Naive thymus-derived CD4-positive, alpha-beta T cell (primary cell): ENCODE measurements around the gene CACNB4. TPM values are rescaled to one million over a fixed set of nuclear protein-coding genes. Genes with fewer than 3 reads are reported as not detected.

ENCODE experiments used
- ATAC-seq: fragments of 150-1000 bp; cut with Tn5 transposase; 2 replicates; pipeline ENCODE4 v1.10.0; 2021; ENCODE audit warnings: mild to moderate bottlenecking, moderate library complexity
- CTCF ChIA-PET: fragments of 350-600 bp; sonication (Branson Sonifier 250); formaldehyde crosslinking; loops from one replicate; lab custom pipeline; 2021; ENCODE audit warnings: antibody characterized with exemption; lab: Charles Lee
- POLR2A ChIA-PET: fragments of 350-600 bp; sonication (Branson Sonifier 250); formaldehyde crosslinking; loops from one replicate; lab custom pipeline; 2021; ENCODE audit warnings: antibody characterized with exemption, inconsistent platforms; lab: Charles Lee
- DNase-seq, 9 donors: peaks; one replicate each; pipeline versions ENCODE4 v3.0.0 to v3.0.0-alpha.2; 2020 to 2022; ENCODE audit warnings: mixed read lengths in 1 of 9
- H3K27ac ChIP-seq: one replicate; pipeline ENCODE4 v1.7.0; 2013; ENCODE audit warnings: mild to moderate bottlenecking, low read depth, low read length, moderate library complexity
- H3K27me3 ChIP-seq, 2 donors: one replicate each; pipeline ENCODE4 v1.7.0; 2013; ENCODE audit warnings: low read length in 2 of 2, mild to moderate bottlenecking in 2 of 2, moderate library complexity in 2 of 2; ENCODE audit not compliant: control insufficient read depth in 2 of 2, insufficient read depth in 2 of 2
- H3K36me3 ChIP-seq, 3 experiments: 1 replicate in 2 of 3; 2 replicates in 1 of 3; pipeline ENCODE4 v1.7.0; 2013; ENCODE audit warnings: low read length in 3 of 3, mild to moderate bottlenecking in 3 of 3, moderate library complexity in 1 of 3; ENCODE audit not compliant: insufficient read depth in 3 of 3, control insufficient read depth in 2 of 3
- H3K4me1 ChIP-seq, 2 donors: one replicate each; pipeline ENCODE4 v1.7.0; 2013; ENCODE audit warnings: low read length in 2 of 2, mild to moderate bottlenecking in 2 of 2, moderate library complexity in 1 of 2; ENCODE audit not compliant: control insufficient read depth in 2 of 2, insufficient read depth in 2 of 2
- H3K4me3 ChIP-seq: 2 replicates; pipeline ENCODE4 v1.7.0; 2013; ENCODE audit warnings: mild to moderate bottlenecking, low read length
- H3K9me3 ChIP-seq, 3 experiments: 1 replicate in 2 of 3; 2 replicates in 1 of 3; pipeline ENCODE4 v1.7.0; 2013; ENCODE audit warnings: low read length in 3 of 3; ENCODE audit not compliant: control insufficient read depth in 2 of 3
- H3K27ac Mint-ChIP-seq, 9 donors: one replicate each; pipeline ENCODE4 v1.8.0; 2020 to 2022; ENCODE audit warnings: mixed read lengths in 9 of 9, mild to moderate bottlenecking in 8 of 9, moderate library complexity in 5 of 9, inconsistent platforms in 2 of 9
- H3K27me3 Mint-ChIP-seq, 5 donors: one replicate each; pipeline ENCODE4 v1.8.0; 2021 to 2022; ENCODE audit warnings: mixed read lengths in 5 of 5, mild to moderate bottlenecking in 1 of 5
- H3K36me3 Mint-ChIP-seq, 5 donors: one replicate each; pipeline ENCODE4 v1.8.0; 2020 to 2022; ENCODE audit warnings: mixed read lengths in 5 of 5, mild to moderate bottlenecking in 3 of 5, inconsistent platforms in 1 of 5
- H3K4me1 Mint-ChIP-seq, 7 donors: one replicate each; pipeline ENCODE4 v1.8.0; 2020 to 2022; ENCODE audit warnings: mixed read lengths in 7 of 7, mild to moderate bottlenecking in 3 of 7, inconsistent platforms in 1 of 7
- H3K4me3 Mint-ChIP-seq, 10 donors: one replicate each; pipeline ENCODE4 v1.8.0; 2020 to 2022; ENCODE audit warnings: mild to moderate bottlenecking in 10 of 10, mixed read lengths in 10 of 10, moderate library complexity in 6 of 10, inconsistent platforms in 2 of 10
- H3K9me3 Mint-ChIP-seq, 11 donors: one replicate each; pipeline ENCODE4 v1.8.0; 2020 to 2022; ENCODE audit warnings: mixed read lengths in 11 of 11, mild to moderate bottlenecking in 4 of 11, inconsistent platforms in 1 of 11, moderate library complexity in 1 of 11
- intact Hi-C, 2 donors: fragments of 100-400 bp; cut with micrococcal nuclease; formaldehyde crosslinking; loops; one replicate each; pipeline ENCODE4 v1.15.1; 2023
- polyA plus RNA-seq, 2 donors: library from polyadenylated mRNA; unstranded; fragments of 300-500 nt; fragmentation: Illumina TruSeq; gene quantifications; one replicate each; pipeline ENCODE4 v1.2.3, GENCODE V29; 2021
- total RNA-seq, 6 experiments: library from RNA in 5 of 6; stranded (reverse) in 5 of 6; gene quantifications; 1 replicate in 5 of 6; 2 replicates in 1 of 6; pipeline ENCODE4 v1.2.3 and lab custom pipeline; 2021 to 2026

Gene CACNB4
- total and polyA plus RNA-seq, 7 experiments from 2014 or later = 0.16 to 2.5 (median 0.42) TPM; not detected in 2

- peak overlapping the region in 1 of 9 donors; percentile 0 for H3K27ac Mint-ChIP-seq
- CTCF ChIA-PET = interaction anchor here (1.1 kb wide), 1 partner anchor 24 kb away, joined by 4 read pairs; no protein-coding TSS in a partner anchor
- H3K4me3 Mint-ChIP-seq = no peak overlapping the region
Measured at GRCh38 chr2:151783133-151783520, 315.7 kb downstream of the CACNB4 start.

More at GRCh38 chr2:151783133-151783520, 315.7 kb downstream of the CACNB4 start:
- no peak overlapping the region for H3K4me3 ChIP-seq
- Mint-ChIP-seq H3K9me3 (peaks cover 0 to 14% (median 4%) of the 10 kb centered on the region in 11 donors), H3K27me3 (no peaks in the 10 kb centered on the region), H3K4me1 (peaks cover 0 to 9% (median 0%) of the 10 kb centered on the region in 7 donors), H3K36me3 (peaks cover 15 to 53% (median 38%) of the 10 kb centered on the region in 5 donors)
- H3K27ac ChIP-seq = no peak overlapping the region
- POLR2A ChIA-PET = no interaction called here
- ATAC-seq = no peak
- no peaks in the 10 kb centered on the region for H3K27me3 ChIP-seq
- DNase-seq = no peak
- H3K4me1 ChIP-seq = no peaks in the 10 kb centered on the region
- no peaks in the 10 kb centered on the region for H3K9me3 ChIP-seq
- intact Hi-C loops = no loop called here
- no peaks in the 10 kb centered on the region for H3K36me3 ChIP-seq

Other genes with a start within 250 kb of the CACNB4 start
- gene STAM2, start 76.7 kb upstream of the CACNB4 start, total RNA-seq = 10 to 100 TPM; 12.6 to 22.2 (median 20.0) TPM
- gene STAM2, start 76.7 kb upstream of the CACNB4 start, polyA plus RNA-seq = 1 to 10 TPM; 2.6 to 3.4 TPM
- gene FMNL2, start 236.1 kb upstream of the CACNB4 start, total RNA-seq = 1 to 10 TPM in 4 of 5 experiments, under 1 TPM in 1; 0.66 to 2.7 (median 1.7) TPM
- under 1 TPM; 0.16 to 0.33 TPM for gene FMNL2, start 236.1 kb upstream of the CACNB4 start, polyA plus RNA-seq